GM18502 (cell line): ENCODE measurements around the gene TGM6.

Experiments used
- ATAC-seq: cut with Tn5 transposase; IDR thresholded peaks from one replicate; pipeline ENCODE4 v1.9.1; 2021; ENCODE audit warnings: mild to moderate bottlenecking; ENCODE audit not compliant: unreplicated experiment, poor library complexity

TGM6 gene

DNA sequence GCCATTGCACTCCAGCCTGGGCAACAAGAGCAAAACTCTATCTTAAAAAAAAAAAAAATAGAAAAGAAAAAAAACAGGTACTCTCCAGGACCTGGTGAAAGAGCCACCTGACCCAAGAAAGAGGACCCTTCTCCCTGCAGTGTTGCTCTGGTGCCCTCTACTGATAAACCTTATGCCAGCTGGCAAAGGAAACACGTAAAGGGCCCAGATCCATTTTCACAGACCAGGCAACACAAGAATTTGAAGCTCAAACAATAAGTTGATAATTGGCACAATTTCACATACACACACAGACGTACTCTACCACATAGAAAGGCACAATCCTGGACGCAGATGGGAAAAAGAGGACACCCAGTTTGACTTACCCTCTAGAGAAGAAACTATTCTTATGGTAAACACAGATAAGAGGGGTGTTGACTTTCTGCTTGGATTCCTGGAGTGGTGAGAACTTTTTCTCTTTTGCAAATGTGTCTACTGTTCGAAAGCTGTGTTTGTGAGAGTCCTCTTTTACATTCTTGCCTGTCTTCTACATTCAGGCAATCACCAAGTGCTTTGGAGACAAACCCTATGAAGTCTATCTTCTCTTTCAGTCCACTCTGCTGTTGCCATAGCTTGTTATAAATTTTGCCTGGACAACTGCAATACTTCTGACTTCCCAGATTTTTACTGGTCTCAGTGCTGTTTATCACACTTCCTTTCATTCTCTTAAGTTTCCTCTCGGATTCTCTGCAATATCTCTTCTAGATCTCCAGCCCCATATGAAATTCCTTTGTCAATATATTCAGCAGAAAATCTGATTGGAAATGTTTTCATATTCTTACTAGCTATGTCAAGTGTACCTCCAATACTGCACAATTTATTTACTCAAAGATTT lies 96.3 kb downstream of the TGM6 start:
- ATAC-seq, result no peak

DNA sequence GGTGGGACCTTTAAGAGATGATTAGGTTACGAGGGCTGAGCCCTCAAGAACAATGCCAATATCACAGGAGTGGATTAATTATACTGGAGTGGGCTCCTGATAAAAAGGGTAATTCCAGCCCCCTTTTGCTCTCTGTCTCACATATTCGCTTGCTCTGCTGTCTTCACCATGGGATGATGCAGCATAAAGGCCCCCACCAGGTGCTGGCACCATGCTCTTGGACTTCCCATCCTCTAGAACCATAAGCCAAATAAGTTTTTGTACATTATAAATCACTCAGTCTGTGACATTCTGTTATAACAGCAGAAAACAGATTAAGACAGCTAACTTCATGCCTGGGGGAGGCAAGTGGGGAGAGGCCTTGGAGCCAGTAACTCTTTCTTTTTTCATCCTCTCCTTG lies 99.7 kb downstream of the TGM6 start:
- ATAC-seq, result no peak
